Activated T-helper 1 cell treated with Interleukin-2 at 50 U/mL for 16 hours (primary cell): ENCODE data around the gene CD84.
A peak's percentile ranks its signal among the peaks of the same experiment; 100 is the strongest.
"Not testable (repeated sequence)": the region's sequence is repeated elsewhere in the genome, so short reads cannot be mapped to it uniquely, and the experiment has no call there.

Source experiments
- DNase-seq: peaks from one replicate; pipeline ENCODE4 v3.0.0-alpha.2; 2020; ENCODE audit warnings: low read depth

Gene CD84

GRCh38 chr1:160540859-160541233, 38.5 kb downstream of the CD84 start:
- no peak for DNase-seq

DNA sequence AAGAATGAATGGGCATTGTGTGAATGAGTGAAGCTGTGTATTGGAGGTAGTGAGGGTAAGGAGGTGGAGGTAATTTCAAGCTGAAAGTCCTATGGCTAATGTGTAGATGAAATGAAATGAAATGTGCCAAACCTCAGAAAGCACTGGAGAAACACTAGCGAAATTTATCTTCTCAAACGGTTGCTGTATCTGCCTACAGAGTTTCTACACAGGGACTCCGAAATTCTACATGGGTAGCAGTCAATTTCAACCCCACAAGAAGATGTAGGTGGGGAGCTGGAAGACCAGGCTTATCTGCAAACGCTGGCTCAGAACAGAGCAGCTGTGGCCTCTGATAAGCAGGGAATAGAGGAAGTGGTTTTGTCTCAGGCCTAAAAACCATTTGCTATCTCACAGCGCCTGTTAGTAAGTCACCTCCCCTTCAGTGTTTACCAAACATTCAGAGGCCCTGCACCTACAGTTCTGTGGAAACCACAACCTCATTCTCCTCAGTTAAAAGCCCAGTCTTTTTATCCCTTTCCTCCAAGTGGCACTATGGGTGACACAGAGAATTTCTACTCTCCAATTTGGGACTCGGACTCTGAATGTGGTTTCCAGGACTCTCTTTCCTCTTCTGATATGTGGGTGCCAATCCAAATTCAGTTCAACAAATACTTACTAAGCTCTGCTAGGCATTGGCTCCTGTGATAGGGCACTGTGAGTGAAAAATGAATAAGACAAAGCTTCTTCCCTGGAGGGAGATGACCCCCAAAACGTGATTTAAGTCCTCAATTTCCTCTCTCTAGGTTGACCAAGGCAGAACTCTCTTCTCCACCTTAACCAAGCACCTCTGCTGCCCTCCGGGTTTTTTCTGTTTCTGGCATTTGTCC, 39.1 kb downstream of the CD84 start:
- peak; percentile 34 for DNase-seq

GRCh38 chr1:160539684-160539989, 39.7 kb downstream of the CD84 start:
- no peak for DNase-seq

DNA sequence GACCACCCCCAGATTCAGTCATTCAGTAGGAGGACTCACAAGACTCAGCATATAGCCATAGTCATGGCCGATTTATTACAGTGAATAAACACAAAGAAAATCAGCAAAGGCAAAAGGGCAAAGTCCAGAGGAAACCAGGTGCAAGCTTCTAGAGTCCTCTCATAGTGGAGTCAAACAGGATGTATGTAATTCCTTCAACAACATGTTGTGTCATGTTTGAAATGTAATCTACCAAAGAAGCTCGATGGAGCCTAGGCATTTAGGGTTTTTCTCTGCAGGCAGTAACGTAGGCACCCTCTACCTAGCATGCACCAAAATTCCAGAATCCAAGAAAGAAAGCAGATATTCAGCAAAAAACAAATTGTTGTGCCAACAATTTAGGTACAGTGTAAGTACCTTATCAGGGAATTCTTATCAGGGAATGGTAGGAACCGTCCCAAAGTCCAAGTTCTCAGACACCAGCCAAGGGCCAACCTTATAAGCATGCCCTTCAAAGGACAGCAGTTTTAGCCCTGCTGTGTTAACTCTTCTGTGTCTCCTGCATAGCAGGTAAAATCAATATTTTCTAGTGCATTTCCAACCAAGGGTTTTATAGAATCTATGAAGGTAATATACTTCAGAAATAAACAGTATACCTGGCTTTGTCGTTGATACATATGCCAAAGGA, 40.2 kb downstream of the CD84 start:
- no peak for DNase-seq

GRCh38 chr1:160537714-160538665, 41.3 kb downstream of the CD84 start:
- DNase-seq: no peak

GRCh38 chr1:160534823-160535605, 44.3 kb downstream of the CD84 start:
- no peak for DNase-seq

DNA sequence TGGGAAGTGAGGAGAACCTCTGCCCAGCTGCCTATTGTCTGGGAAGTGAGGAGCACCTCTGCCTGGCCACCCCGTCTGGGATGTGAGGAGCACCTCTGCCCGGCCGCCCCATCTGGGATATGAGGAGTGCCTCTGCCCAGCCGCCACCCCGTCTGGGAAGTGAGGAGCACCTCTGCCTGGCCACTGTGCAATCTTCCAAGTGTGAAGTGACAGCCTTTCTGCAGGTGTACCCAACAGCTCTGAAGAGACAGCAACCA, 46.8 kb downstream of the CD84 start:
- DNase-seq: not testable (repeated sequence)

DNA sequence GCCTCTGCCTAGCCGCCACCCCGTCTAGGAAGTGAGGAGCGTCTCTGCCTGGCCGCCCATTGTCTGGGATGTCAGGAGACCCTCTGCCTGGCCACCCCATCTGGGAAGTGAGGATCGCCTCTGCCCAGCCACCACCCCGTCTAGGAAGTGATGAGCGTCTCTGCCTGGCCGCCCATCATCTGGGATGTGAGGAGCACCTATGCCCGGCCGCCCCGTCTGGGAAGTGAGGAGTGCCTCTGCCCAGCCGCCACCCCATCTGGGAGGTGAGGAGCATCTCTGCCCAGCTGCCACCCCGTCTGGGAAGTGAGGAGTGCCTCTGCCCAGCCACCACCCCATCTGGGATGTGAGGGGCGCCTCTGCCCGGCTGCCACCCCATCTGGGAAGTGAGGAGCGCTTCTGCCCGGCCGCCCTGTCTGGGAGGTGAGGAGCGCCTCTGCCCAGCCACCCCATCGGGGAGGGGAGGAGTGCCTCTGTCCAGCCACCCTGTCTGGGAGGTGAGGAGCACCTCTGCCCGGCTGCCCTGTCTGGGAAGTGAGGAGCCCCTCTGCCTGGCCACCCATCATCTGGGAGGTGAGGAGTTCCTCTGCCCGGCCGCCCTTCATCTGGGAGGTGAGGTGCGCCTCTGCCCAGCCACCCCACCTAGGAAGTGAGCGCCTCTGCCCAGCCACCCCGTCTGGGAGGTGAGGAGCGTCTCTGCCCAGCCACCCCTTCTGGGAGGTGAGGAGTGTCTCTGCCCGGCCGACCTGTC, 47.3 kb downstream of the CD84 start:
- DNase-seq: not testable (repeated sequence)

- not testable (repeated sequence) for DNase-seq
These were observed 49.8 kb downstream of the CD84 start for GRCh38 chr1:160529401-160529952.

DNA sequence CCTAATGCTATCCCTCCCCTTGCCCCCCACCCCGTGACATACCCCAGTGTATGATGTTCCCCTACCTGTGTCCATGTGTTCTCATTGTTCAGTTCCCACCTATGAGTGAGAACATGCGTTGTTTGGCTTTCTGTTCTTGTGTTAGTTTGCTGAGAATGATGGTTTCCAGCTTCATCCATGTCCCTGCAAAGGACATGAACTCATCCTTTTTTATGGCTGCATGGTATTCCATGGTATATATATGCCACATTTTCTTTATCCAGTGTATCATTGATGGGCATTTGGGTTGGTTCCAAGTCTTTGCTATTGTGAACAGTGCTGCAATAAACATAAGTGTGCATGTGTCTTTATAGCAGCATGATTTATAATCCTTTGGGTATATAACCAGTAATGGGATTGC, 55.5 kb downstream of the CD84 start:
- not testable (repeated sequence) for DNase-seq

DNA sequence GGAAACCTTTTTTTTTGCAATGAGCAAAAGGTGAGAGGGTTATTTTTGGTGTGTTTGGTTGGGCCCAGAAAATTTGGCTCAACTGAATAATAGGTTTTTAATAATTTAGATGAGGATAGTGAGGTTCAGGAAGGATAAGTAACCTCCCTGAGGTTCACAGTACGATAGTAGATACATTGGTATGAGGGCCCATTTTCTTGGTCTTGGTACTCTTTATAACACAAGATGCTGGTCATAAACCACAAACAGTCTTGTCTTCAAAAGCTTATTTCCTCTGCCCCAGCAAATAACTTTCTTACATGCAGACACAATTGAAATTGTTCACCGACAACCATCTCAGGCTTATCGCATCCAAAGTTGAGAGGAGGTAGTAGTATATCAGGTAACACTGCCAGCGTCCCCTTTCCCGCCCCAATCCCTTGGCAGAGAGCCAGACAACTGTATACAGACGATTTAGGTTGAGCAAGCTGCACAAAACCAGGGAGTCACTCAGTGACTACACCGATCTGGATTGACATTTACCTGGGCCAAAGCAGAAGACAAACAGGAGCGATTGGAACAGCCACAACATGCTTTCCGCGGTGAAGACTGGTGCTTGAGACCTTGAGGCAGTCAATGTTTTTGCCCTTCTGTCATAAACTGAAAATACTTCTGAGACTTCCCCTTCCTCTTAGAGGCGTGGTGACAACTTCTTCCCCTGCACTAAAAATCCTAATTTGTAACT, 56.5 kb downstream of the CD84 start, which contains the start of gene SLAMF6:
Gene SLAMF6 (minus strand): TSS at position 634 of the 724 bp plus-strand sequence. CDS start 63 bp downstream, at position 571.
- peak; percentile 18 for DNase-seq

DNA sequence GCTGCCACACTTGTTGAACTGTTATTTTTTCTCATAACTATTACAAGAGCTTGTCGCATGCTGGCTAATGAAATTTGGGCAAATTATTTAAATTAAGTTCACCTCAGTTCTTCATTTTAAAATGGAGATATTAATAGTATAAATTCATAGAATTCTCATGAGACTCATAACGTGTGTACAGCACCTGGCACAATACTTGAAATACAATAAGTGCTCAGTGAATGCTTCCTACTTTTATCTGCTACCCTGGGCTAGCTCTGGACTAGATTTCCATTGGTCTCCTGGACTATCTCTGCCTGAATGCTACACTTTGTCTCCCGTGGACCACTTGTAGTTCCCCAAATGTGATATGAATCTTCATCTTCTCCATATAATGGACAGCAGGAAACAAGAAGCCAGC, 57.2 kb downstream of the CD84 start:
- no peak for DNase-seq

DNA sequence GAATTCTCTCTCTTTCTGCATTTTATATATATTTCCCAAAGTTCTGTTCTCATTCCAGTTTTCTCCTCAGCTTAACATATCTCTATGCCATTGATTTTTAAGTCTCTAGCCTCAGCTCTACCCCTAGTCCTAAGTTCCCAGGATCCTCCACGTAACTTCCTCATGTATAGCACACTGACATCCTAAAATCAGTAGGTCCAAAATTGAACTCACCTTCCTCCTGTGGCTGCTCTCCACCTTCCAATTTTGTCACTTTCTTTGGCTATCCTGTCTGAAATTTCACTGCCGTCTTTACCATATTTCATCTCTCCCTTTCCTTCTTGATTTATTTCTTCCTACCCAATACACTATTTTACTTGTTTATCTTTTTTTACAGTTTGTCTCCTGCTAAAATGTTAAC, 57.7 kb downstream of the CD84 start:
- no peak for DNase-seq

DNA sequence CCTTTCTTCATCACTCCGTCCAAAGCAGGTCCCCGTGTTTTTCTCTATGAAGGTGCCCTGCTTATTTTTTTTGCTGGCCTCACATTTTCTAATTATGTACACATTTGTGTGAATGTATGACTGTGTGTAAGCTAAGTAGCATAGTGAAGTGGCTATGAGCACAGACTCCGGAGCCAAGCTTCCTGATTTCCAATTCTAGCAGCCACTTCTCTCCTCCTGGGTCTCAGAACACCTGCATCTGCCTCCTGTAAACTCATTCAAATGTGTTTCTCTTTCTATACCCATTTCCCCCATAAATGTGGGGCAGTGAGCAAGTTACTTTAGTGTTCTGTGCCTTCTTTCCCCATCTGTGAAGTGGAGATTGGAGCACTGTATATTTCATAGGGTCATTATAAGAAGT, 58.3 kb downstream of the CD84 start:
- no peak for DNase-seq

DNA sequence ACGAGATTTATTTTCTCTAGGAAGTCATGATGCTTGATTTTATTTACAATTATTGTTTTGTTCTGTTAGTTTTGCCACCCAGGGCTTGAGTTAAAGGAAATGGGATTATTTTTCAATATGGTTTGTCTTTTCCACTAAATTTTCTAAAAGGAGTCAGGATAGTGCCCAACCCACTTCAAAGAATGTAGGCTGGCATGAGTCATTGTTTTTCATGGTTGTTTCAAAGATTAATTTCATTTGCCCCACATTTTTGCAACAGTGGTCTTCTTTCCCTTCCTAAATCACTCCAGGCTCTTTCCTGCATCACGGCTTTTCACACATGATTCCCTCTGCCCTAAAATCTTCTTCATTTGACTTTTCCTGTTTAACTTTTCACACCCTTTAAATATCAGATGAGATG, 58.7 kb downstream of the CD84 start:
- DNase-seq: no peak

- no peak for DNase-seq
These were observed 59.5 kb downstream of the CD84 start for GRCh38 chr1:160519642-160520435.

DNA sequence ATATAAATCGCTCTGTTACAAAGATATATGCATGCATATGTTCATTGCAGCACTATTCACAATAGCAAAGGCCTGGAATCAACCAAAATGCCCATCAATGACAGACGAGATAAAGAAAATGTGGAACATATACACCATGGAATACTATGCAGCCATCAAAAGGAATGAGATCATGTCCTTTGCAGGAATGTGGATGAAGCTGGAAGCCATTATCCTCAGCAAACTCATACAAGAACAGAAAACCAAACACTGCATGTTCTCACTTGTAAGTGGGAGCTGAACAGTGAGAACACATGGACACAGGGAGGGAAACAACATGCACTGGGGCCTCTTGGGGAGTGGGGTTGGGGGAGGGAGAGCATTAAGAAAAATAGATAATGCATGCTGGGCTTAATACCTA, 61.8 kb downstream of the CD84 start:
- DNase-seq: not testable (repeated sequence)

GRCh38 chr1:160515908-160516307, 63.4 kb downstream of the CD84 start:
- not testable (repeated sequence) for DNase-seq

- no peak for DNase-seq
These were observed 74.6 kb downstream of the CD84 start for GRCh38 chr1:160504651-160505050.
